Endometrial microvascular endothelial cells (primary cell): ENCODE results near the gene TP53TG3F. TPM values are rescaled to one million over a fixed set of nuclear protein-coding genes. Genes with fewer than 3 reads are reported as not detected.
"Not testable (repeated sequence)": the region's sequence is repeated elsewhere in the genome, so short reads cannot be mapped to it uniquely, and the experiment has no call there.

ENCODE experiments used
- in situ Hi-C: cut with HindIII; loops from 2 replicates; pipeline ENCODE4 v1.10.0; 2017; ENCODE audit warnings: low sequenced_read_pairs, low pct_unique_long_range_greater_than_20kb; ENCODE audit errors: inconsistent ontology term
- total RNA-seq: library from RNA; depleted of rRNA; stranded (reverse); fragments of >200 nt; gene quantifications from one replicate; pipeline ENCODE4 v1.2.3, GENCODE V29; 2015; ENCODE audit errors: inconsistent ontology term

TP53TG3F gene
- not detected for total RNA-seq

- in situ Hi-C loops: not testable (repeated sequence)
These were observed at the start of gene TP53TG3F for GRCh38 chr16:33459312-33459711. TSS of gene TP53TG3F (plus strand) at chr16:33459612. CDS start at chr16:33459680, 68 bp downstream.

GRCh38 chr16:33491611-33492010 is 32.2 kb downstream of the TP53TG3F start:
- in situ Hi-C loops: not testable (repeated sequence)

GRCh38 chr16:33507231-33507630 is 47.8 kb downstream of the TP53TG3F start:
- in situ Hi-C loops: not testable (repeated sequence)

- in situ Hi-C loops: not testable (repeated sequence)
These were observed 49.7 kb downstream of the TP53TG3F start for GRCh38 chr16:33509070-33509469.

- in situ Hi-C loops: not testable (repeated sequence)
These were observed 50.5 kb downstream of the TP53TG3F start for GRCh38 chr16:33509906-33510305.

Other genes starting within 250 kb of the TP53TG3F start
- not detected for gene TP53TG3E, start 155.3 kb upstream of the TP53TG3F start, total RNA-seq
- not detected for gene TP53TG3B, start 98.8 kb upstream of the TP53TG3F start, total RNA-seq